ENCODE results near the gene SLC9A2.

SLC9A2 gene

DNA sequence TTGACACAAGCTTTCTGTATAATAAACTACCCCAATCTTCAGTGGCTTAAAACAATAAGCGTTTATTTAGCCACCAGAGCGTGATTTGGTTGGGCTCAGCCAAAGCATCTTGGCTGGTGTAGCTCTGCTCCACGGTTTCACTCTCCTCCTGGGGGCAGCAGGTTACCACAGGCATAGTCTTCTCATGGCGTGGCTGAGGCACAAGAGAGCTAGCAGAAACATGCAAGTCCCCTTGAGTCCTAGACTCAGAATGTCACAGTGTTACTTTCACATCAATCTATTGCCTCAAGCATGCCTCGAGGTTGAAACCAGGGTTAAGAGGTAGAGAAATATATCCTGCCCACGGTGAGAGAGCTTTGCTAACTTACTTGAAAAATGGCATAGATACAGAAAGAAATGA is 19.9 kb upstream of the SLC9A2 start:
- Histone ChIP-seq H3K4me3 (no peak overlapping the region), H3K27ac (no peak overlapping the region)
- no peak for DNase-seq (ENCODE audit: low spot score)
- TF ChIP-seq, protein P1, sequence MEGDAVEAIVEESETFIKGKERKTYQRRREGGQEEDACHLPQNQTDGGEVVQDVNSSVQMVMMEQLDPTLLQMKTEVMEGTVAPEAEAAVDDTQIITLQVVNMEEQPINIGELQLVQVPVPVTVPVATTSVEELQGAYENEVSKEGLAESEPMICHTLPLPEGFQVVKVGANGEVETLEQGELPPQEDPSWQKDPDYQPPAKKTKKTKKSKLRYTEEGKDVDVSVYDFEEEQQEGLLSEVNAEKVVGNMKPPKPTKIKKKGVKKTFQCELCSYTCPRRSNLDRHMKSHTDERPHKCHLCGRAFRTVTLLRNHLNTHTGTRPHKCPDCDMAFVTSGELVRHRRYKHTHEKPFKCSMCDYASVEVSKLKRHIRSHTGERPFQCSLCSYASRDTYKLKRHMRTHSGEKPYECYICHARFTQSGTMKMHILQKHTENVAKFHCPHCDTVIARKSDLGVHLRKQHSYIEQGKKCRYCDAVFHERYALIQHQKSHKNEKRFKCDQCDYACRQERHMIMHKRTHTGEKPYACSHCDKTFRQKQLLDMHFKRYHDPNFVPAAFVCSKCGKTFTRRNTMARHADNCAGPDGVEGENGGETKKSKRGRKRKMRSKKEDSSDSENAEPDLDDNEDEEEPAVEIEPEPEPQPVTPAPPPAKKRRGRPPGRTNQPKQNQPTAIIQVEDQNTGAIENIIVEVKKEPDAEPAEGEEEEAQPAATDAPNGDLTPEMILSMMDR (IDR thresholded peaks at IDR 0.05) = no peak

DNA sequence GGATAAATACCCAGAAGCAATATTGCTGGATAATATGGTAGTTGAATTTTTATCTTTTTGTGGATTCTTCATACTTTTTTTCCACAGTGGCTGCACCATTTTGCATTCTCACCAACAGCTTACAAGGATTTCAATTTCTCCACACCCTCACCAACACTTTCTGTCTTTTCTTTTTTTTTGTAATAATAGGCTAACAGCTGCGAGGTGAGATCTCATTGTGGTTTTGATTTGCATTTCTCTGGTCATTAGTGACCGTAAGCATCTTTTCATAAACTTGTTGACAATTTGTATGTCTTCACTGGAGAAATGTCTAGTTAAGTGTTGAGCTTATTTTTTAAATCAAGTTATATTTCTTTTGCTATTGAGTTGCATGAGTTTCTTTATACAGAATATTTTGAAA is 17.6 kb upstream of the SLC9A2 start:
- Histone ChIP-seq H3K4me3 (no peak overlapping the region), H3K27ac (no peak overlapping the region)
- TF ChIP-seq, protein P1 (IDR thresholded peaks at IDR 0.05) = no peak
- no peak for DNase-seq (ENCODE audit: low spot score)

DNA sequence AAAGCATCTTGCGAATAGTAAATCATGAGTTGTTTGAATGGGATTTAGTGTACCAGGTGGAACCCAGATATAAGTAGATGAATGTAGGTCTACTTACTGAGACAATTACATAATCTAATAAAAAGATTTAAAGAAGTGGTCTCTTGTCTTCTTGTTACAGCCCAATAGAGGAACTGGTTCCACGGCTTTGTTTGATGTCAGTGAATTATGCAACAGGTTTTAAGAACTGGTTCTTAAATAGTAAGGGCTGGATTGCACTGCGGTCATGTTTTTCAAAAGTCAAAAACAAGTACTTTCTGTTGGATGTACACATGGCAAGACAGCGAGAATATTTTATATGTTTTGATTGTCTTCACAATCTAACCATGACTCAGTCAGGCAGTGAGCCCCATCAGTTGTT is 15.4 kb upstream of the SLC9A2 start:
- no peak for DNase-seq (ENCODE audit: low spot score)
- Histone ChIP-seq H3K27ac (no peak overlapping the region), H3K4me3 (no peak overlapping the region)
- TF ChIP-seq, protein P1 (IDR thresholded peaks at IDR 0.05) = no peak

GRCh38 chr2:102604769-102605168 is 14.6 kb upstream of the SLC9A2 start:
- TF ChIP-seq, protein P1 (IDR thresholded peaks at IDR 0.05) = no peak
- Histone ChIP-seq H3K27ac (no peak overlapping the region), H3K4me3 (no peak overlapping the region)
- no peak for DNase-seq (ENCODE audit: low spot score)

DNA sequence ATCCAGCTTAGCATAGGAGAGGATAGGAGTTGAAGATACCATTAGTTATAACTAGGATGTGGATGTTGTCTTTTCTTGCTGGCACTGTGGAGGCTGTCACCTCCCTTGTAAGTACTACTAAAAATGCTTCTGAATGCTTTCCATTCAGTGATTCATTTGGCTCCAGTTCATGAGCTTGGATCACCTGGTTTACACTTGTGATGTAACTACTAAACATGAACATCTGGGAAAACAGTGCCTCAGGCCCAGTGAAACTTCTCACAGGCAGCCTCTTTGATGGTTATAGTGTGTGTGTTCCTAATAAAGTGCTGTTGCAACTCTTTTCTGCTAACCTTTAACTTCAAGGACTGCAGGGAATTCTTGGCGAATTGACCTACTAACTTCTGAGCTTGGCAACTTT is 13.0 kb upstream of the SLC9A2 start:
- TF ChIP-seq, protein P1 (IDR thresholded peaks at IDR 0.05) = no peak
- no peak for DNase-seq (ENCODE audit: low spot score)
- no peak overlapping the region for H3K4me3 ChIP-seq
- H3K27ac ChIP-seq = no peak overlapping the region

DNA sequence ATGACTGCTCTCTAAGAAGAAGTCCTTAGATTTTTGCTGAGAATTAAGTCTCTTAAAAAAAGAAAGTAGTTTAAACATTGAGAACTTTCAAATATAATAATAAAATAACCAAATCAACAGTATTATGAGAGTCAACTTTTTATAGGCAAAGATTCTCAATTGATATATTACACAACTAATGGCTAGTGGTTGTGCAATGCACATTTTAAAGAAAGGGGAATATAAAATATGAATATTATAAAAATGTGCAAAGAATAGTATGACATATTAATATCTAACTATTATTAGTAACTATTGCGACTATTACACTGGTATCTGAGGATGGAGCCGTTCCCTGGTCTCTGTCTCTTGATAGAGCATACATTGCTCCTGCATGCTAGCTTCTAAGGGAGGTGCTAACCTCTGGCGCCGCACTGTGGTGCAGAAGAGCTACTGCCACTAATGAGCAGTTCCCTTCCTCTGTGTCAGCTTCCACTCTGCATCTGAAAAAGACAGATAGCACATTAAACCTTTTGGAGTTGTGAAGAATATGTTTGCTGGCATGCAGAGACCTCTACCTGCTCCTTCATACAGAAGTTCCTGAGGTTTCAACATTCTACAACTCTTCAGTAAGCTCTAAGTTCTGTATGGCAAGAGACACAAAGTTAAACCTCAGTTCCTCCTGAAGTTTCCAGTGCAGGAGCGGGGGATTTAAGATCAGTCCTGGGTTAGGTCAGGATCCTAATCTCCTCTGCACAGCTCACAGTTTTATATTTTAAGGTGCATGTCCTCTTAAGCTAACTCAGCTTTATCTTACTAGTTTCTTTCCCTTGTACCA is 3.5 kb upstream of the SLC9A2 start:
- DNase-seq (ENCODE audit: low spot score) = no peak
- Histone ChIP-seq H3K4me3 (no peak overlapping the region), H3K27ac (no peak overlapping the region)
- TF ChIP-seq, protein P1 (IDR thresholded peaks at IDR 0.05) = peak; percentile 23
